GM21447 (cell line): ENCODE data around the gene KLHL35.
"Not testable (repeated sequence)": the region's sequence is repeated elsewhere in the genome, so short reads cannot be mapped to it uniquely, and the experiment has no call there.

ENCODE experiments used
- ATAC-seq: cut with Tn5 transposase; IDR thresholded peaks from one replicate; pipeline ENCODE4 v1.9.1; 2021; ENCODE audit not compliant: unreplicated experiment

Gene KLHL35

GRCh38 chr11:75426720-75427086, 6.3 kb downstream of the KLHL35 start:
- ATAC-seq, result no peak

- no peak for ATAC-seq
Measured at GRCh38 chr11:75425422-75425821, 7.6 kb downstream of the KLHL35 start.

GRCh38 chr11:75424396-75424795, 8.6 kb downstream of the KLHL35 start:
- ATAC-seq, result no peak

- no peak for ATAC-seq
Measured at GRCh38 chr11:75423721-75424120, 9.3 kb downstream of the KLHL35 start.

- ATAC-seq, result no peak
Measured at GRCh38 chr11:75422248-75423231, 10.5 kb downstream of the KLHL35 start.

GRCh38 chr11:75421902-75422247, 11.1 kb downstream of the KLHL35 start:
- no peak for ATAC-seq

- ATAC-seq, result no peak
Measured at GRCh38 chr11:75421035-75421602, 11.9 kb downstream of the KLHL35 start.

GRCh38 chr11:75420224-75421034, 12.6 kb downstream of the KLHL35 start:
- no peak for ATAC-seq

GRCh38 chr11:75413864-75414263, 19.1 kb downstream of the KLHL35 start:
- ATAC-seq, result no peak

- not testable (repeated sequence) for ATAC-seq
Measured at GRCh38 chr11:75413146-75413545, 19.9 kb downstream of the KLHL35 start.

GRCh38 chr11:75409971-75410370, 23.0 kb downstream of the KLHL35 start:
- not testable (repeated sequence) for ATAC-seq

- no peak for ATAC-seq
Measured at GRCh38 chr11:75408957-75409219, 24.1 kb downstream of the KLHL35 start.

- no peak for ATAC-seq
Measured at GRCh38 chr11:75406338-75406777, 26.6 kb downstream of the KLHL35 start.

GRCh38 chr11:75403983-75404658, 28.9 kb downstream of the KLHL35 start:
- no peak for ATAC-seq

- ATAC-seq, result no peak
Measured at GRCh38 chr11:75403037-75403436, 30.0 kb downstream of the KLHL35 start.

- no peak for ATAC-seq
Measured at GRCh38 chr11:75402002-75402773, 30.8 kb downstream of the KLHL35 start.

- ATAC-seq, result no peak
Measured at GRCh38 chr11:75400146-75400865, 32.7 kb downstream of the KLHL35 start.

- ATAC-seq, result peak; percentile 91
Measured at GRCh38 chr11:75399344-75400145, 33.5 kb downstream of the KLHL35 start, which contains the start of gene RPS3. RPS3 (plus strand) TSS chr11:75399518; CDS start chr11:75399548, 30 bp downstream.

- ATAC-seq, result no peak
Measured at GRCh38 chr11:75398906-75399305, 34.1 kb downstream of the KLHL35 start.
